ENCODE measurements around the gene ST3GAL5.

Gene ST3GAL5

DNA sequence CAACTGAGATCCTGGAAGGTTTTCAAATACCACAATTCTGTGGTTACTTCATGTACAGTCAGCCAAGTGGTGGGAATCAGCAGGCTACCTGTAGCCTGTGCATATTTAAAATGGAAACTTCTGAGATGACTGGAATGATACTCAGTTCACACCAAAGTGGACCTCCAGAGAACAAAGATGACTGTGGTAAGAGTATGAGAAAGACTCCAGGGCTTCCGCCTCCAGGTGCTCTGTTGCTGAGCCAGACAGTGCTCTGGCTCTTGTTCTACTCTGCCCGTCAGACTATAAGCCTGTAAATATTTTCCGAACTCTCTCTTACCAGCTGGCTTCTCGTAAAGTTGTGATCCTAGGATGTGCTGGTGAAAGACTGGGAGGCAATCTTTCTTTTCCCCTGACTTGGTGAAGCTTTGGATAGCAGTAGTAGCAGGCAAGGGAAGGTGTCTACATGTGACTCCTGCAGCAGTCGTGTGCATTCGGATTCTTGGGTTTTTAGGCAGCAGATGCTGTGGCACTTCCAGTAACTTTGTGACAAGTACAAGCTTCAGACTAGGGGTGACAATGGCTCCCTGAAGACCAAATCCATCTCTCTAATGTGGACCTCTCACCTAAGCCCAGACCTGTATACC lies 23.1 kb downstream of the ST3GAL5 start:
- no peak for DNase-seq

DNA sequence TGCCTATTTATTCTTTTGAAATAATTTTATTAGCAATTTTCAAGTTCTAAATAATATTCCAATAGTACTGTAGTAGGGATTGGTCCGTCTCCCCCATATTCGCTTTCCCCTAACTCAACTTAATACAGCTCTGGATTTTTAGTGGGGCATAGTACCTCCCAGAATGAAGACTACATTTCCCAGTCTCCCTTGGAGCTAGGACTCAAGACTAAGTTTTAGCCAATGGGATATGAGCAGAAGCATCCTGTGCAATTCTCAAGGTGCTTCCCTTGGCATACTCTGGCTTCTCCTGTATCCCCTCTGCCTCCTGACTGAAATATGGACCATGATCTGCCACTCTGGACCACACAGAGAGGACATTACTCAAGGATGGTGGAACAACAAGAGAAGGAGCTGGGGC lies 24.1 kb downstream of the ST3GAL5 start:
- DNase-seq, result no peak

DNA sequence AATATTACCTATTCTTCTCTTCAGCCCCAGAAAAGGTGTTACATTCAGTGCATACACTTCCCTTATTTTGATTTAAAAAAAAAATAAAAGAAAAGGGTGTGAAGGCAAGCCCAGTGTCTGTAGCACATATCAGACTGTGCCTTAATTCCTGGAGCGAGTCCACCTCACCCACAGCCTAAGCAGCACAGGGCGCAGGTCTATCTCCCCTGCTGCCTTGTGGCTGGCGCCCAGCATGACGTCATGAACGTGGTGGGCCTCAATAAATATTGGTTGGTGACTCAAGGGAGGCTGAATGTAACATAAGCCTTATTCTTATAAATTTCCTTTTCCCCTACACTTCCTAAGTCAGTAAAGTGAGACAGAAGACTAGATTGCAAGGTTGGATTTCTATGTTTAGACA lies 26.4 kb downstream of the ST3GAL5 start:
- DNase-seq, result no peak

DNA sequence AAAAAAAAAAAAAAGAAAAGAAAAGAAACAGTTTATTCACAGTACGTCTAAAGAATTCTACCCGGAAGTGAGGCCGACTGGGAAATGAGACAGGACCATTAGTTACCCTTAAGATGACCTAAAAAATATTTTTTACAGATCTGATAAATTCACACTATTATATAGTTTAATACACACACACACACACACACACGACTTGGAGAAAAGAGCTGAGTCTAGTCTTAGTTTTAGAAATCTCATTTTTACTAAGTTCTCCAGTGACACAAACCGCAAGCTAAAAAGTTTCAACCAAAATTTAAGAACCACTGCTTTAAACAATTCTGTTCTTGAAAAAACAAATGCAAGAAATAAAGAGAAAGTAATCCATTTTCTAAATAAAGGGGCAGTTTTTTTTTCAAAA lies 27.1 kb downstream of the ST3GAL5 start:
- DNase-seq, result no peak

DNA sequence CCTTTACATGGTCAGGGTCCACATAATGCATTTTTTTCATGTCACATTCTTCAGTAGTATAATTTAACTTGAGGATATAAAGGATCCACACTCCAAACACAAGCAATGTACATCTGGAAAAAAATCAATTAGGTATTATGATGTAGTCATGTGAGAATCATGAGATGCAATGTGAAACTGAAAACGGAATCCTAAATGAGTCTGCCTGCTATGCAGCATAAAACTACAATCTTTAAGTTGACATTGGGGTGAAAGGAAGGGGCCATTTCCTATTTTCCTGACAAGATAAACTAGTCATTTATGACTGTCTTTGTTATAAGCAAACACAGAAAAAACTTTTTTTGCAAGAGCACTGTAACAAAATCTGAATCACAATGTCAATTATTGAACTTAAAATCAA lies 27.6 kb downstream of the ST3GAL5 start:
- no peak for DNase-seq

DNA sequence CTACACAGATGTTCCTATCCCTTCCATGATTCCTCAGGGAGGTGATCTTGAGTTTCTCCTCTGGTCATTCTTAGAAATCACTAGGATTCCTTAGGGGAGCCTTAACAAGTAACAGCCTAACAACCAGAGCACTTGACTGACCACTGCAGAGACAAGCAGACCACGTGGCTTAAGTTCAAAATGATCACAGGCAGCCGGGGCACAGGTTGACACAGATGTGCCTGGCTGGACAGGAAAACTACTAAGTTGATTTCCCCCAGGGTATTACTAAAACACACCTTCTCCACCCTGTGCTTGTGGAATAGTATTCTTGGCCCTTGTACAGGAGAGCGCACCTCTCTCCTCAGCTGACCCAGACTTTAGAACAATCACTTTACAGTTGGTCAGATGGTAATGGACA lies 29.9 kb downstream of the ST3GAL5 start:
- DNase-seq, result no peak

DNA sequence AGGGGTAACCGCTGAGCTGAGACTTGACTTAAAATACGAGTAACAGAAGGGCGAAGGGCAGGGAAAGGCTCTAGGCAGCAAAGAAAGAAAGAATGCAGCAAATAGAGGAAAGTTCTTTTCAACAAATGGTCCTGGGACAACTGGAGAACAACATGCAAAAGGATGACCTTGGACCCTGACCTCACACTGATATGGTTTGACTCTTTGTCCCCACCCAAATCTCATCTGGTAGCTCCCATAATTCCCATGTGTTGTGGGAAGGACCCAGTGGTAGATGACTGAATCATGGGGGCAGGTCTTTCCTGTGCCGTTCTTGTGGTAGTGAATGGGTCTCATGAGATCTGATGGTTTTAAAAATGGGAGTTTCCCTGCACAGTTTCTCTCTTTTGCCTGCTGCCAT lies 33.9 kb downstream of the ST3GAL5 start:
- no peak for DNase-seq

DNA sequence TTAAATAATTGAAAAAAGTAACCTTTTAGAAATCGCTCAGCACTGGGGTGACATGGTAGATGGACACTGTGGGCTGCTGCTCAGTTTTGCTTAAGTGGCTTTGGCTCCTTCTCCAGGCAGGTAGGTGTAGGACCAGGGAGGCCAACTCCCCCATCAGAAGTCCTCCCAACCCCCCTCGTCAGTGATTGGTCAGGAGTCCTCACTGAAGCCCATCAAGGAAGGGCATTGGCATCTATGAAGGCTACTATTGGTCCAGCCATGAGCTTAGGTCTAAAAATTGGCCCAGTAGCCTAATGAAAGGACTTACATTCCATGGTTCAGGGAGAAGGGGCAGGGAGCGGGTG lies 34.7 kb downstream of the ST3GAL5 start:
- DNase-seq, result no peak

DNA sequence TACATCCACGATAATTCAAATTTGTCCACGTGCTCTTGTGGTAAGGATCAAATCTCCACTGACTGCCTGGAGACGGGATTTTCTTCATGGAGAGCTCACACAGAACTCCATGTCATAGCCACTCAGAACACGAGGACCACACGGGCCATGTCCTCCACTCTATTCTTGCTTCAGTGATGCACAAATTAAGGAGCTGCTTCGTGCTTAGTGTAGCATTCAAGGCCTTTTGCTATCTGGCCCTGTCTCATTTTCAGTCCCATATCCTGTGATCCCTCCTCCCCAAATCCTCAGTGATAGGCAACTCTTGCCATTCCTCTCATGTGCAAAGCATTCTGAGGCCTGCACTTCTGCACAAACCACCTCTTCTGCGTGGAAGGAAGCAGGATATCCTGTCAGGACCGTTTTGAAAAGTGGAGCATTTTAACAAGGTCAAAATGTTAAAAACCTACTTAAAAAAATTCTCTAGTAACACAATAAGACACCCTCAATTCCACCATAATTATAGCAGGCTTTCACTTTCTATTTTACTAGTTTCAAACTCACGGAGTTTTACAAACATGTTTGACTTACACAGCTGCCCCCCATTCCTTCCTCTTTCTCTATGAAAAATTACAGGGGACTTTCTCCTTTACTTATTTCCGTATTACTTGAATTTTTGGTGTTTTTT lies 35.2 kb downstream of the ST3GAL5 start:
- no peak for DNase-seq

DNA sequence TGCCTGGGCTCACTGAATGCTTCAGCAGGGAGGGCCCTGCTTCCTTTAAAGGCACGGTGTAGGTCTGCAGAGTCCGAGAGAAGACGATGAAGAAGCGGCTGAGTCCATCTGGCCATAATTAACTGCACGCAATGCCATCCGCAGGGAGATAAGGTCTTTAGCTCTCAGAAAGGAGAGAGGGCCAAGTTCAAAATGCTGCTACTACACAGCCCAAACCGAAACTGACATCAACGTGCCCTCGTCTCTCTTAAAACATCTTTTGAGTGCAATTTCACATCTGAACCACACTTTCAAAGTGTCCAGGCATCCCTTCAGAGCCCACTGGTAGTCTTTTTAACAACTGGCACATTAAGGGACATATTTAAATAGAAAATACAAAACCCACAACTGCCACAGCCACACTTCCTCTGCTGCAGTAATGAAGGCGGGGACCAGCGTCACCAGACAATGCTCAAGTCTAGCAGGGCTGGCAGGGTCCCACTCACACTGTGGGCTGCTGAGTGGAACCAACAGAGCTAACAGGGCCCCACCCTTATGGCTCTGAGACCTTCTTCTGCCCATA lies 35.8 kb downstream of the ST3GAL5 start:
- no peak for DNase-seq

DNA sequence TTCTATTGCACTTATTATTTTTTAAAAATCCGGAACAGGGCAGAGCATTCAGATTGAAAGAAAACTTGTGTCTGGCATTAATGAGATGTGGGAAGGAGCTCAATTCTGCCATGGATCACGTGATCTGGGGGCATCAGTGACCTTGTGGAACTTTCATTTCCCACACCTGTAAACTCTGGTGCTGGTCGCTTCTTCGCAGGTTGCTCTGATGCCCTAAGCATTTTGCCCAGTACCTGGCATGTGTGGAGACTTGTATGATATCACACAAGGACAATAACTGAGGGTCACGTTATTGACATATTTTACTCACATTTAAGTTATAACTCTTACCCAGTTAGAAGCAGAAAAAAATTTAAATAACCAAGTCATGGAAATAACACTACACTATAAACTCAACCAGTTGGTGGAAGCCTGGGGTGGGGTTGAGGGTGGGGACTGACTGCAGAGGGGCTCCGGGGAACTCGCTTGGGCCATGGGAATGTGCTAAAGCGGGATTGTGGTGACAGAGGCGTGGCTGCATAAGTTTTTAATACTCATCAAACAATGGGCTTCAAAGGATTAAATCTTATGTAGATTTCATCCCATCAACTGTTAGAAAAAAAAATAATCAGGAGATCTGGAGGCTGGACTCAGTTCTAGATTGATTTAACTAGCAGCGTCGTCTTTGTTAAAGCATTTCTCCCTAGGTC lies 36.5 kb downstream of the ST3GAL5 start:
- no peak for DNase-seq

DNA sequence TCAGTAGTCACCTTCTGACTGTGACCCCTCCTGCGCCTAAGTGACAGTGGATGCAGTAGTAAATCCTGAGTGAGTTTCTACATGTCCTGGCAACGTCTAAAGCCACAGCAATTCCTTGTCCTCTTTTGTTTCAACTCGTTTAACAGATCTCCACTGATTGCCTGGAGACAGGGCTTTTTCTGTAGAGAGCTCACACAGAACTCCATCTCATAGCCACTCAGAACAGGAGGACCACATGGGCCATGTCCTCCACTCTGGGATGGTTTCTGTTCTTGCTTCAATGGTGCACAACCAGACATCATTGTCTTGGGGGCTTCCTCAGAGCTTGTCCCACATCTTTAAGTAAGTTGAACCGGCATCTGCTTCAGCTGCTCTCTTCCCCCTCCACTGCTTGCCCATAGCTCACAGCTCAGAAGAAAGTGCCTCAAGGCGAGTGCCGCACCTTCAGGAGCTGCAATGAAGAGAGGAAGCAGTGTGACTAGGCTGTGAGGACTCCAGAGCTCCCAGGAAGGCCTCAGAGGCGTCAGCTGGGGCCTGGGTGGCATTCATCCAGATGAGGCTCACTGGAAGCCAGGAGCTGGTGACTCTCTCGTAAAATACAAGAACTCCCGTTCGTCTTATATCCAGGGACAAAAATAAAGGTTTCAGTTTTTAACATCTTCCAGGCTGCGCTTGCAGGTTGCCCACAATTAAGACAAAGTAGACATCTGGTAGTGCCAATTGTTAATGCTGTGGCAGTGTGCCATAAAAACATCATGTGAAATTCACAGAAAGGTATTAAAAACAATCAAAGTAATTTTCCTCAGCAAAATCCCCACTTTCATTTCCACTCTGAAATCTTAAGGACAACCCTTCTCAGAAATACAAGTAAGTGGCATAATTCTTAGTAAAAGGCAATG lies 37.3 kb downstream of the ST3GAL5 start:
- DNase-seq, result no peak

DNA sequence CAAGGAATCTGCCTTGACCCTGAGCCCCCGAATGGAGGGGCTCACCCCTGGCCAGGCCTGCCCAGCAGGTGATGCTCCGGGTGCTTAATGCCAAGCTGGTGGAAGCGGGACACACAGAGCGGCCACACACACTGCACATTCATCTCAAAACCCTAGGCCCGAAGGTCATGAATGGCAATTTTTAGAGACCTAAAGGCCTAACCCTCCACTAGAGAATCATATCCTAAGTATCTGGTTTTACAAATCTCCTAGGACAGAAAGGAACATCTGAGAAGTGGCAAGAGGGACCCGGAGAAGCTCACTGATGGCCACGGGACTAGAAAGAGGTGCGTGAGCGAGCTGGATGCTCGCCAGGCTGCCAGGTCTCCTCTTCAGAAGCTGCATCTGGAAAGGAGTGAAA lies 38.3 kb downstream of the ST3GAL5 start:
- DNase-seq, result no peak

DNA sequence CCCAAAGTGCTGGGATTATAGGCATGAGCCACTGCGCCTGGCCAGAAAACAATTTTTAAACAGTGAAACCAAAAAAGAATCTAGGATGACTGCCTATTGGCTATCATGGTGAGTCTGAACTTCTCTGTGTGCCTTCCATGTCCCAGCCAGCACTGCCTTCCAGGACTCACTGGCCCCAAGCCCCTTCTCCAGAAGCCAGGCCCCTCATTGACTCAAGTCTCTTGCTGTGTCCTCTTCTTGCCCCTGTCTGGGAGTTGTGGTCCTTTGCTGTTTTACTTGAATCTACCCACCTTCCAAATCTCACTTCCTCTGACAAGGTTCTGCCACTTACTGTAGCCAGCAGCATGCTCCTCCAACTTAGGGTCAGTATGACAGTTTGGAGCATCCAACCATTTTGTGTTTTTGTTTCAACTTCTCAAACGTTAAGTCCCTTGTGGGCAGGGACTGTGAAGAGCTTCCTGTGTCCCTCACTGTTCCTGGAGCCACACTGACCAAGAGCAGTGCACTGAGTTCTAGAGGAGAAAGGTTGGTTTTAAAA lies 41.7 kb downstream of the ST3GAL5 start:
- DNase-seq, result no peak

DNA sequence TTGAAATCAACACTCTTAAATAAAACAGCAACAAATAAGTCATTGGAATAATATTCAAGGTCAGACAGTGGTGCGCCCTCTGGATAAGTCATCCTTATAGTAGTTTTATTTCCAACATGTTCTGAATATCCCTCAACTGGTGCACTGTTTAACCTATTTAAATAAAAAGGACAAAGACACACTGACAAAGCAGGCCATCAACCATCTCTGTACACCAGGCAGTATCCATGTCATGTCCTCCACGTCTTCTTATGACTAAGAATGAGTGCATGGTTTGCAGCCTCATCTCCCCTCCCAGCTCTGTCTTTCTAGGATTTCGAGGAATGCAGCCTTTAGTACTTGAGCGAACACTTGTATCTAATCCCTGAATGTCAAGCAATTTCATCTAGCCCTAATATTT lies 42.4 kb downstream of the ST3GAL5 start:
- DNase-seq, result no peak

DNA sequence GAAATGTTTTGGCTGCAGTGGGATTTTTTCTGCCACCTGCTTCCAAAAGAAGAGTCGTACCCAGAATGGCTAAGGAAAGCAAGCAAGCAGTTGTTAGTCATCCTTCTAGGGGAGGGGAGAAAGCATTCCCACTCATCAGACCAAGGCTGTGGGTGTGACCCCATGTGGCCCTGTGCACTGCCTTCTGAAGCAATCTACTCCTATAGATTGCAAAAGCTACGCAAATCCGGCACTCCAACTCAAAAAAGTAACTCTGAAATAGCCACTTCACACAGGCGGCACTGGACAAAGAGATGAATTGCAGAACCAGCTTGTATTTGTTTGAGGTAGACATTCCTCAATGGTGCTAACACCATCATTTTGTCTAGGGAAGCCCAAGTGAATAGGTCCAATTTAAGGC lies 44.3 kb downstream of the ST3GAL5 start:
- DNase-seq, result no peak

DNA sequence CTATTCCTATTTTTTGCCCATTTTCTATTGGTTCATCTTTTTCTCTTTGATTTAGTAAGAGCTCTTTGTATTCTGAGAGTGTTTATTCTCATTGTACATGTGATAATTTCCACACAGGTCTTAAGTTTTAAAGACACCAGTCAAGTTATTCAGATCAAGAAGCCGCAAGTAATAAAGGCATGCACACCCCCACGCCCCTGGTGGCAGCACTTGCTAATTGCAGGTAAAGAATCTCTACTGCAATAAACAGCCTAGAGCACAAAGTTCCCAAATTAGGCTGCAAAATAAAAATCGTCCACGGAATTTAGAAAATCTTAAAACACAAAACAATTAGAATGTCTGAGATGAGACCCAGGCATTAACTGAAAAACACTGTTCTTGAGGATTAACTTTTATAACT lies 45.2 kb downstream of the ST3GAL5 start:
- no peak for DNase-seq

DNA sequence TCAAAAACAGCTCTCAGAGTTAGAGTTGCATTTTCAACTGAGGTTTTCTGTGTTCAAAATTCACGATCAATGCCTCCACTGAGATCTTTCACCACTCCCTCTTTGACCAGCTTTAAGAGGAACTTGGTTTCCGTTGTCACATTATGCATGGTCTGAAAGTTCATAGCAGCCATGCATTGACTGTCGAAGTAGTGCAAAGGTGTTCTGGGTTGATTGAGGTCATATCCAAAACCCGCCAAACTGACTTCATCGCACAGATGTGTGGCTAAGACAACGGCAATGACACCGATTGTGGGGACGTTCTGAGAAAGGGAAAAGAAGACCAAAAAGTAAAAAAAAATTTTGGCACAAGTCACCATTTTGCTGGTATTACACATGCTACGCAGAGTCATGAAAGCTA lies 48.7 kb downstream of the ST3GAL5 start:
- DNase-seq, result no peak

DNA sequence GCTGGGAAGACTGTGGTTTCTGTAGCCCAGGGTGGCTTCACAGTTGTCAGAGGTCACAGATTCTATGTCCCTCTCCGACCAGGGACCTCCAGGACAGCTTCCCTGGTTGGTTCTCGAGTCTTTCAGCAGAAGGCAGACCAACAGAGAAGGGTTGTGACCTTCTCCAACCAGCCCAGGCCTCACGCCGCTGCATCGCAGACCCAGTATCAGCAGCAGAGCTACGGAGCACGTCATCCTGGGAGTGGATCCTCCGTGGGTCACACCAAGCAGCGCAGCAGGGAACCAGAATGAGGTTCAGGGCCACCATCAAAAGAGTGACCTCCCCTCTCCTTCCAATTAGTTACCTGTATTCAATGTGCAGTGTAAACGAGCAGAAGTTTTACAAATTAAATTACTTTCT lies 49.3 kb downstream of the ST3GAL5 start:
- no peak for DNase-seq

DNA sequence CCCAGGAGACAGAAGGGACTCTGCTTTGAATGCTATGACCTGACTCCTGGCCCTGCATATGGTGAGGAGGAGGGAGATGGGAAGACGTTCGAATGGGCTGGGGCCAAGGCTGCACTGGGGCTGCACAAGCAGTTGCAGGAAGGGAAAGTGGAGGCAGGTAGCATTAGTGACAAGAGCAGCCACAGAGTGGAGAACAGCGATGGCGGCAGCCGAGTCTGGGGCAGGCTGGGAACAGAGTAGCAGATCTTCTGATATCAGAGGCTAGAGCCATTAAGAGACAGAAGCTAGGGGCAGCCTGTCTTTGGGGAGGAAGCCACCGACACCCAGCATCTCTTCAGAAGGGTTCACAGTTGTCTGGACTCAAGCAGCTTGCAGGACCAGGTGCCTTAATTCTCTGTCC lies 50.1 kb downstream of the ST3GAL5 start:
- DNase-seq, result no peak

DNA sequence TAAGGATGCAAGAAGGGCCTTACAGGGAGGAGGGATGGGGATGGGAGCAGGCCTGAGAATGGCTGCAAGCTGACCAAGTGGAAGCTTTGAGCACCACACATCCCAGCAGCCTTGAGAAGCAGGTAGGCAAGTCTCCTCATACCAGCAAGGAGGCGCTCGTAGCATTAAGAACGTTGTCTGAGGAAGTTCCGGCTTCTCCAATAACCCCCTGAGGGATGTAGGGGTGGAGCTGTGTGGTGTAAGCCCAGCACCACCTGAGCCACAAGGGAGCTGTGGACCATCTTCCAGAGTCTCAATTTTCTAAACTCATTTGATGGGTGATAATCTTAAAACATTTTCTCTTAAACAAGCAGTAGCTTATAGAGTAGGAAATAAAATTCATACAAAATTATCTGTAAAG lies 50.6 kb downstream of the ST3GAL5 start:
- no peak for DNase-seq

DNA sequence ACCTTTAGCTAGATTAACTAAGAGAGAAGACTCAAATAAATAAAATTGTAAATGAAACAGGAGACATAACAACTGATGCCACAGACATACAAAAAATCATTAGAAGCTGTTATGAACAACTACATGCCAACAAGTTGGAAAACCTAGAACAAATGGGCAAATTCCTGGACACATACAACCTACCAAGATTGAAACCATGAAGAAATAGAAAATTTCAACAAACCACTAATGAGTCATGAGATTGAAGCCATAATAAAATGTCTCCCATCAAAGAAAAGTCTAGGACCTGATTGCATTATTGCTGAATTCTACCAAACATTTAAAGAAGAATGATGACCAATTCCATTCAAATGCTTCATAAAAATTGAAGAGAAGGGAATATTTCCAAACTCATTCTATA lies 54.3 kb downstream of the ST3GAL5 start:
- no peak for DNase-seq

DNA sequence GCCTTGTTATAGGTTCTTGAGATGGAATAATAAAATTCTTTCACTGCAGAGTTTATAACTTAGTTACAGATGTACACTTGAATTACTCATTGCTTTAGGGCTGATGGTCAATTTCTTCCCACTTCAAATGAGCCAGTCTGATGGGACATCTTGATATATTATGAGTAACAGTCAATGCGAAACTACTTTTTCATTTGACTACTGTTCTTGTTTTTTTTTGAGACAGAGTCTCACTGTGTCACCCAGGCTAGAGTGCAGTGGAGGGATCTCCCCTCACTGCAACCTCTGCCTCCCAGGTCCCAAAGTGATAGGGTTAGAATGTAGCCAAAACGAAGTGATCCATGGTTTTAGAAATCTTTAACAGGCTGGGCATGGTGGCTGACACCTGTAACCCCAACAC lies 57.1 kb downstream of the ST3GAL5 start:
- DNase-seq, result no peak
